Measurements from ENCODE around the gene WDFY4.

- no peak for TF ChIP-seq CTCF (conservative IDR thresholded peaks at IDR 0.05)
- TF ChIP-seq ZFX (IDR thresholded peaks at IDR 0.05) = no peak
Observed at GRCh38 chr10:48809261-48809660, 124.6 kb downstream of the WDFY4 start.

Measured in C4-2B (cell line).